ENCODE measurements around the gene GNG13. TPM values are rescaled to one million over a fixed set of nuclear protein-coding genes. Genes with fewer than 3 reads are reported as not detected.

The GNG13 gene
- total RNA-seq, 1 experiment from 2014 or later = not detected

DNA sequence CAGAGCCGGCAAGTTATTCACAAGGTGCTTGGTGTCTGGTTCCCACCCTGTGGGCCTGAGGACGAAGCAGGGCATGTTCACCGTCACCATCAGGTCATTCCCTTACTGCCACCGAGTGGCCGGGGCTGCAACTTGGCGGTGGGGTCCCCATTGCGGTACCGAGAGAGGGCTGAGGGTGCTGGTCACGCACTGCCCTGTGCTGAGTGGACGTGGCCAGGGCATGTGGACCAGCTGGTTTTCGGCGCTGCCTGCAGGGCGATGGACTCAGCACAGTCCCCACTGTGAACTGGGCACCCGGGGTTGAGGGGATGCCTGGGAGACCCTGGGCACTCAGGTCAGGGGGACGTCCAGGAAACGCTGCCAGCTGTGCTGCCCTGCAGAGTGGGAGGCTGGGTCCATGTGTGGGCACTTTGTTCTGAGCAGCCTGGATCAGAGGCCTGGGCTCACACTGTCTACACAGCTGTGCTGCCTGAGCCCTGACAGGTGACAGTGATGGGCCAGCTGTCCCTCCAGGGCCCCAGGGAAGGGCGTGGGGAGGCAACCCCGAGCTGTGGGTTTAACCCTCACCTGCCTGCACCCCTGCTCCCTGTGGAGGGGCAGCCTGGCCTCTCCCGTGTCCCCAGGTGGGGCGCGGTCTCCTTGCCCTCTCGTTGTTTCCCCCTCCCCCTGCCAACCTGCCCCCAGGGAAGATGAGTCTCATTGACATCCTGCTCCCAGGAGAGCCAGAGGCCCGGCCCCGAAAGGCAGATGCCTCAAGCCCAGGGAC is 39.3 kb upstream of the GNG13 start:
- Histone ChIP-seq H3K9me3 (ENCODE audit: control insufficient read depth, low read depth, low read length) (no peaks in the 10 kb centered on the region), H3K23me2 (ENCODE audit: insufficient read length, low read depth, low read length, poor library complexity, severe bottlenecking) (no peaks in the 10 kb centered on the region), H3K4ac (ENCODE audit: low read depth, low read length) (no peak overlapping the region), H3K4me1 (ENCODE audit: insufficient read depth, low read length) (no peaks in the 10 kb centered on the region), H3K27ac (ENCODE audit: insufficient read length, low read depth, low read length) (no peak overlapping the region), H2BK20ac (ENCODE audit: low read depth, low read length, poor library complexity, severe bottlenecking) (no peak overlapping the region), H3K79me1 (ENCODE audit: insufficient read depth, low read depth, low read length, poor library complexity, severe bottlenecking) (no peaks in the 10 kb centered on the region), H3K14ac (ENCODE audit: insufficient read depth, low read length) (no peak overlapping the region; the same call in 1 of the 2 replicates), H4K20me1 (ENCODE audit: control insufficient read depth, insufficient read depth, insufficient read length) (no peaks in the 10 kb centered on the region), H3K23ac (ENCODE audit: insufficient read length, low read depth, low read length) (no peak overlapping the region), H3K18ac (ENCODE audit: insufficient read length, low read depth, low read length) (no peak overlapping the region), H3K9ac (ENCODE audit: extremely low read depth, insufficient read length, low read length) (no peak overlapping the region), H2AK5ac (ENCODE audit: insufficient read length, low read length) (no peak overlapping the region), H3K79me2 (ENCODE audit: insufficient read depth, low read length) (no peaks in the 10 kb centered on the region), H4K8ac (replicated peaks; ENCODE audit: insufficient read length, low read depth, low read length) (no peak overlapping the region), H2BK15ac (ENCODE audit: low read depth, low read length) (no peak overlapping the region), H2AFZ (ENCODE audit: low read length) (no peak overlapping the region), H4K91ac (ENCODE audit: insufficient read length, low read depth, low read length) (no peak overlapping the region), H2BK5ac (ENCODE audit: insufficient read length, low read length) (no peak overlapping the region), H2BK120ac (ENCODE audit: low read depth, low read length, poor library complexity, severe bottlenecking) (no peak overlapping the region), H3K56ac (ENCODE audit: insufficient read length, low read depth, low read length) (no peak overlapping the region), H2BK12ac (ENCODE audit: insufficient read length, low read depth, low read length) (no peak overlapping the region), H4K5ac (ENCODE audit: insufficient read length, low read depth, low read length) (no peak overlapping the region), H3K4me2 (ENCODE audit: insufficient read depth, insufficient read length, low read length) (no peak overlapping the region), H3T11ph (ENCODE audit: low read length) (no peak overlapping the region), H3K27me3 (ENCODE audit: insufficient read depth, low read length) (no peaks in the 10 kb centered on the region)
- DNase-seq = no peak
- WGBS (ENCODE audit: extremely low coverage, insufficient read length, low lambda C conversion rate) = no CpG with 5 or more reads among the region's 24 CpGs
- no peak for TF ChIP-seq CTCF (conservative IDR thresholded peaks at IDR 0.05)
- Mint-ChIP-seq H3K4me1 (peaks cover 2 to 3% of the 10 kb centered on the region in 2 experiments; a peak in 2 of 4 replicates), H3K36me3 (ENCODE audit: insufficient read depth in 1 of 3, low read depth in 3 of 3) (peaks cover 0 to 13% (median 4%) of the 10 kb centered on the region in 3 experiments; a peak in 4 of 7 replicates), H3K27me3 (ENCODE audit: low read depth) (peaks cover 18% of the 10 kb centered on the region), H3K27ac (no peak overlapping the region), H3K4me3 (no peak overlapping the region), H3K9me3 (peaks cover 21 to 23% of the 10 kb centered on the region in 2 experiments)
